ENCODE results near the gene TMEM213.
A peak's percentile ranks its signal among the peaks of the same experiment; 100 is the strongest.

TMEM213 gene

DNA sequence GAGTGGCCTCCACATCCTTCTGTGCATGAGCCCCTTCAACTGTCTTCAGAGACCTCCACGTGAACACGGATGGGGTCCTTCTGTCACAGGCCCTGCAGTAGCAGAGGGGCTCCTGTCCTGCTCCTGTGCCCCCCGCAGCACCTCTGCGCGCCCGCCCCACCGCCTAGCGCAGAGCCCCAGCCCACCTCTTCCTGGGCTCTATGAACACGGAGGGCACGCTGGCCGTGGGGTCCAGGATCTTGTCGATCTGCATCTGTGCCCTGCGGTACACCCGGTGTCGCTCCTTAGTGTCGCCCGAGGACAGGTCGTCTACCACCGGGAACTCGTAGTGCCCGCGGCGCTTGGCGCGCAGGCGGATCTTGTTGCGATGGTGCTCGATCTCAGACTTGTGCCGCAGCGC is 71.6 kb downstream of the TMEM213 start:
- TF ChIP-seq Cebpa-rat (IDR thresholded peaks at IDR 0.05), result no peak
- H3K27me3 ChIP-seq, result no peaks in the 10 kb centered on the region
- no peak overlapping the region for H3K4me3 ChIP-seq
- H3K4me1 ChIP-seq, result no peaks in the 10 kb centered on the region
- H3K9me3 ChIP-seq, result no peaks in the 10 kb centered on the region
- no peaks in the 10 kb centered on the region for H4K20me1 ChIP-seq
- H3K27ac ChIP-seq, result no peak overlapping the region
- no peak overlapping the region for H3K9ac ChIP-seq
- H3K36me3 ChIP-seq, result peaks cover 74% of the 10 kb centered on the region
- no peak overlapping the region for H3K4me2 ChIP-seq

DNA sequence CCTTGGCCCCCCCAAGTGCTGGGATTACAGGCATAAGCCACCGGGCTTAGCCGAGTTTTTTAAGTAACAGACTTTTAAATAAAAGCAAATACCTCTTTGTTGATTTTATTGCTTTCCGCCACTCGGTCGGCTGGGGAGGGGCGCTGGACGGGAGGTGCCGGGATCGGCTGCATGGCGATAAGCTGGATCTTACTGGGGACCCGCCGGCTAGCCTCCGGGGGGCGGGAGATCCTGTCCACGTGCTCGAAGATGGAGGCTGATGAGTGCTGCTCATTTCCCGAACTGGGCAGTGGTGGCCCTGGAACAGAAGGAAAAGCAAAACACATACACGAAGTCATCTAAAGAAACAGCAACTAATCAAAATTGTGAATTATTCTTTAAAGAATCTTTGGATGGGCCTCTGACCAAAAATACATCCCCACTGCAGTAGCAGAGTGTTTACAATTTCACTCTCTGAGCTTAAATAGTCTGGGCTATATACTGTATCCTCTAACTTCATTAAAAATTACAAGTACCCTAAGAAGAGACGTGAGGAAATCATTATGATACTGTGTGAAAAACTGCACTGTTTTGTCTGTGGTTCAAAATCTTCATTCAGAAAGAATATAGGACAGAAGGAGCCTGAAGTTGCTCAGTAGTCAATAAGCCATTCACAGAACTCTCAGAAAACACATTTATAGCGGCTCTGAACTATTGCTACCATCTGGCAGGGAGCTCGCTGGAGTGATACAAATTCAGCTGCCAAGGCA is 73.4 kb downstream of the TMEM213 start:
- no peaks in the 10 kb centered on the region for H4K20me1 ChIP-seq
- H3K4me1 ChIP-seq, result no peaks in the 10 kb centered on the region
- TF ChIP-seq Cebpa-rat (IDR thresholded peaks at IDR 0.05), result no peak
- no peak overlapping the region for H3K4me2 ChIP-seq
- no peaks in the 10 kb centered on the region for H3K9me3 ChIP-seq
- H3K27ac ChIP-seq, result no peak overlapping the region
- no peak overlapping the region for H3K9ac ChIP-seq
- H3K36me3 ChIP-seq, result peaks cover 69% of the 10 kb centered on the region
- no peak overlapping the region for H3K4me3 ChIP-seq
- H3K27me3 ChIP-seq, result no peaks in the 10 kb centered on the region

DNA sequence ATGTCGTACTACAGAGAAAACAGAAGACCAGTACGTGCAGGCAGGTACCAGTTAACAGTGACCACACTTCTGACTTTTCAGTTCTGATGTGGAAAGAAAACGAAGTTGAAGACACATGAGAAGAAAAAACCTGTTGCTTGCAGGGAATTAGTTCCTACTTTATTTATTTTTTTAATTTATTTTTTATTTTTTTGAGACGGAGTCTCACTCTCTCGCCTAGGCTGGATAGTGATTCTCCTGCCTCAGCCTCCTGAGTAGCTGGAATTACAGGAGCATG is 74.0 kb downstream of the TMEM213 start:
- Histone ChIP-seq H3K9ac (no peak overlapping the region), H3K4me3 (no peak overlapping the region), H4K20me1 (no peaks in the 10 kb centered on the region), H3K9me3 (no peaks in the 10 kb centered on the region), H3K4me2 (no peak overlapping the region), H3K27me3 (no peaks in the 10 kb centered on the region), H3K4me1 (no peaks in the 10 kb centered on the region), H3K36me3 (peaks cover 69% of the 10 kb centered on the region), H3K27ac (no peak overlapping the region)
- TF ChIP-seq Cebpa-rat (IDR thresholded peaks at IDR 0.05), result no peak

DNA sequence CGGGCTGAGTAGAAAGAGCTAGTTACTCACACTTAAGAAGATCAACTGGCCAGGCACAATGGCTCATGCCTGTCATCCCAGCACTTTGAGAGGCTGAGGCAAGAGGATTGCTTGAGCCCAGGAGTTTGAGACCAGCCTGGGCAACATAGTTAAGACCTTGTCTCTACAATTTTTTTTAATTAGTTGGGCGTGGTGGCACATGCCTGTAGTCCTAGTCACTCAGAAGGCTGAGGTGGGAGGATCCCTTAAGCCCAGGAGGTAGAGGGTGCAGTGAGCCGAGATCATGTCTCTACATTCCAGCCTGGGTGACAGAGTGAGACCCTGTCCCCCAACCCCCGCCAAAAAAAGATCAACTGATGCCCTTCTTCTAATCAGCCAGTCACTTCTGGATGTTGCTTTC is 74.8 kb downstream of the TMEM213 start:
- TF ChIP-seq Cebpa-rat (IDR thresholded peaks at IDR 0.05), result no peak
- Histone ChIP-seq H3K9me3 (no peaks in the 10 kb centered on the region), H3K27me3 (no peaks in the 10 kb centered on the region), H3K27ac (no peak overlapping the region), H3K4me1 (no peaks in the 10 kb centered on the region), H3K36me3 (peaks cover 63% of the 10 kb centered on the region), H3K9ac (no peak overlapping the region), H3K4me2 (no peak overlapping the region), H4K20me1 (no peaks in the 10 kb centered on the region), H3K4me3 (no peak overlapping the region)

DNA sequence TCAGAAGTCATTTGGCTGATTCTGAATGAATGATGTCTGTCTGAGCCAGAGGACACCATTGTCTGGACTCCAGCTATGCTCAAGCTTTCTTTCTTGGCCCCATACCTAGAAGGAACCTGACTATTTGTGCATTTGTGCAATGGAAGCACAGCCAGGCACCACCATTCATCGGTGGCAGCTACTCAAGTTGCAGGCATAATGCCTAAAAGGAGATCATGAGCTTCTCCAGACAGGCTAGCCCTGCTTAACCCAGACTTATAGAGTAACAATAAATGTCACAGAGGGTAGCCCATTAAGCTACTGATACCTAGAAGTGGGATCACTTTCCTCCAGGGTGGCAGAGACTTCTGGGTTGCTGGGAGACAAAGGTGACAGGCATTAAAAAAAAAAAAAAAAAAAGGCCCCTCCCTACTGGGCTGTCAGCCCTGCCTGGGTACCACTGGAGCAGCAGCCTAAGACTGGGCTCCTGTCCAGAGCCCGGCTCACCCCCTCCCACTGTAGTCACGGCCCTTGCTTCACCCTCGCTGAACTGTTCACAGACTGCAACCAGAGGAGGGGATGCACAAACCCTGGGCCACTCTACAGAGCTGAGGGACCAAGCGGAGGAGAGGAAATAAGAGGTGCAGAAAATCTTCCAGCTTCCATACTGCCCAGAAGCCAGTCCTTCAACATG is 75.6 kb downstream of the TMEM213 start:
- Histone ChIP-seq H4K20me1 (no peaks in the 10 kb centered on the region), H3K27ac (no peak overlapping the region), H3K4me2 (no peak overlapping the region), H3K4me3 (no peak overlapping the region), H3K27me3 (no peaks in the 10 kb centered on the region), H3K9ac (no peak overlapping the region), H3K4me1 (no peaks in the 10 kb centered on the region), H3K36me3 (peaks cover 55% of the 10 kb centered on the region), H3K9me3 (no peaks in the 10 kb centered on the region)
- no peak for TF ChIP-seq Cebpa-rat (IDR thresholded peaks at IDR 0.05)

DNA sequence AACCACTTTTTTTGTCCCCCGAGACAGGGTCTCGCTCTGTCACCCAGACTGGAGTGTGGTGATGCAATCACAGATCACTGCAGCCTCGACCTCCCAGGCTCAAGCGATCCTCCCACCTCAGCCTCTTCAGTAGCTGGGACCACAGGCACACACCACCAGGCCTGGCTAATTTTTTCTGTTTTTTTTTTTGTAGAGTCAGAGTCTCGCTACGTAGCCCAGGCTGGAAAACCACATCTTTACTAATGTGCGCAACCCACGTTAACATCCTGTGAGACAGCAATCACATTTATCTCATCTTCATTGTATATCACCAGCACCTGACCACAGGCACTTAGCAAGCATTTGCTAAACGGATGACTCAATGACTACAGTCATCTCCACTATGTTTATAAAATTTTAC is 78.0 kb downstream of the TMEM213 start:
- H3K4me2 ChIP-seq, result no peak overlapping the region
- peaks cover 53% of the 10 kb centered on the region for H3K36me3 ChIP-seq
- TF ChIP-seq Cebpa-rat (IDR thresholded peaks at IDR 0.05), result 0 out of 2 replicates have a peak, but pooled peaks have one; percentile 66
- no peaks in the 10 kb centered on the region for H3K27me3 ChIP-seq
- H3K27ac ChIP-seq, result no peak overlapping the region
- no peaks in the 10 kb centered on the region for H3K9me3 ChIP-seq
- H4K20me1 ChIP-seq, result no peaks in the 10 kb centered on the region
- no peak overlapping the region for H3K9ac ChIP-seq
- H3K4me3 ChIP-seq, result no peak overlapping the region
- H3K4me1 ChIP-seq, result no peaks in the 10 kb centered on the region

DNA sequence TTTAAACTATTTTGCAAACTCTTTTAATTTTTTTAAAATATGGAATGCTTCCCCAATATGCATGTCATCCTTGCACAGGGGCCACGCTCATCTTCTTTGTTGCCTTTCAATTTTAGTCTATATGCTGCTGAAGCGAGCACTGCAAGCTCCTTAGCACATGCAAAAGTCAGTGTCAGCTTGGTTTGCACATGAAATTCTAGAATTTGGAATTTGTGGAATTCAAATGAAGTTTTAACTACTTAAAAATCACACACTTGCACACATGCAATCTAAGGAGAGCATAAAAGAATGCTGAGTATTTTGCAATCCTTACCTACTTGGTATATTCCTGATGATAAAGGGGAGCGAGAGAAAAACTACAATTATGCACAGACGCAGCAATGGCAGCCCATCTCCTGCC is 78.5 kb downstream of the TMEM213 start:
- Histone ChIP-seq H3K27me3 (no peaks in the 10 kb centered on the region), H4K20me1 (no peaks in the 10 kb centered on the region), H3K4me2 (no peak overlapping the region), H3K4me1 (no peaks in the 10 kb centered on the region), H3K9ac (no peak overlapping the region), H3K9me3 (no peaks in the 10 kb centered on the region), H3K36me3 (peaks cover 53% of the 10 kb centered on the region), H3K27ac (no peak overlapping the region), H3K4me3 (no peak overlapping the region)
- no peak for TF ChIP-seq Cebpa-rat (IDR thresholded peaks at IDR 0.05)

DNA sequence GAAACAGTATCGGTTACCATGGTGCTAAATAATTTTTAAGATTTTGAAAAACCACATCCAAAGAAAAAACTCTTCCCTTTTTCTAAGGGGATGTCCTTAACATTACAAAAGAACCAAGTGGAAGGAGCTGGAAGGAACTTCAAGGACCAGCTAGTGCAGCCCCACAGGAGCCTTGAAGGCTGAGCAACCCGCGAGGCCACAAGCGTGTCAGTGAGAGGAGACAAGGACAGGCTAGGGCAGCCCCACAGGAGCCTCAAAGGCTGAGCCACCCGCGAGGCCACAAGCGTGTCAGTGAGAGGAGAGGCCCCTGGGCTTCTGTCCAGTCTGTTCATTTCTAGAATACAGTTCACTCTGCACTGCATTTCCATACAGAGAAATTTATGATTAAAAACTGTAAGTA is 80.3 kb downstream of the TMEM213 start:
- H3K4me2 ChIP-seq, result no peak overlapping the region
- TF ChIP-seq Cebpa-rat (IDR thresholded peaks at IDR 0.05), result no peak
- peaks cover 7% of the 10 kb centered on the region; the same call in 1 of the 2 replicates for H3K4me1 ChIP-seq
- H3K9me3 ChIP-seq, result no peaks in the 10 kb centered on the region
- no peak overlapping the region for H3K9ac ChIP-seq
- no peak overlapping the region for H3K27ac ChIP-seq
- peaks cover 57% of the 10 kb centered on the region for H3K36me3 ChIP-seq
- H3K27me3 ChIP-seq, result no peaks in the 10 kb centered on the region
- no peaks in the 10 kb centered on the region for H4K20me1 ChIP-seq
- no peak overlapping the region for H3K4me3 ChIP-seq

DNA sequence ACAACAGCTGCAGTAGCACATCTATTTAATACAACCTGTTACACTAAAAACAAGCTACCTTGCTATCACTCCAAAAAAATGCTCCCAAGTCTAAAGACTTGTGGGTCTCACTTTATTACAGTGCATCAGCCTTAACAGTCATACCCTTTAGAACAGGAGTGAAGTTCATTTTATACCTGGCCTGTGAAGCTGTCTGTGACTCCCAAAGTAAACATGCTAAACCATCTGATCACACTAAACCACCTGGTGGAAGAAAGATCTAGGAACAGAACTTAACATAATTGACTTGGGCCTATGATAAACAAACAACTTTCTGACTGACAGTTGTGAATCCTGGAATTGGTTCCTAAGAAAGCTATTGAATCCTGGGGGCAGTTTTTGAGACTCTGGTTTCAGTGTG is 81.1 kb downstream of the TMEM213 start:
- TF ChIP-seq Cebpa-rat (IDR thresholded peaks at IDR 0.05), result no peak
- peaks cover 58% of the 10 kb centered on the region for H3K36me3 ChIP-seq

DNA sequence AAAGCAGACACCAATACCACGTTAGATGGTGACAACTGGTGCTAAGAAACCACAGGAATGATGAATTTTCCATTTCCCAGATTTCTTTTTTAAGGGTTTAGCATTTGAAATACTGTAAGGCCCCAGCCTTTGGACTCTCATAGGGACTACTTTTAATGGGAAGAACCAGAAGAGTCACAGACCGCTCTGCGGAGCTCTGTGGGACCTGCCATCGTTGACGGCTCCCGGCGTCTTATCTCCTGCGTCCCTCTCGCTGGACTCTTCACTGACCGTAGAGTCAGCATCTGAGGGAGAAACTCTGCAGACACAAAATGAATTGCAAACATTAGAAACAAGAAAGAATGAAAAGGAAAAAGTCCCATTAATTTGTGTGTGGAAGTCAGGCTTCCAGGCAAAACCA is 81.6 kb downstream of the TMEM213 start:
- H3K27ac ChIP-seq, result no peak overlapping the region

More for the DNA sequence above, 81.1 kb downstream of the TMEM213 start:
- no peak overlapping the region for H3K4me2 ChIP-seq
- no peak overlapping the region for H3K4me3 ChIP-seq
- peaks cover 7% of the 10 kb centered on the region; the same call in 1 of the 2 replicates for H3K4me1 ChIP-seq
- no peaks in the 10 kb centered on the region for H4K20me1 ChIP-seq
- no peaks in the 10 kb centered on the region for H3K9me3 ChIP-seq
- H3K27ac ChIP-seq, result no peak overlapping the region
- H3K9ac ChIP-seq, result no peak overlapping the region
- no peaks in the 10 kb centered on the region for H3K27me3 ChIP-seq

More for the DNA sequence above, 81.6 kb downstream of the TMEM213 start:
- Histone ChIP-seq H3K9me3 (no peaks in the 10 kb centered on the region), H3K4me2 (no peak overlapping the region), H3K4me1 (peaks cover 7% of the 10 kb centered on the region; the same call in 1 of the 2 replicates), H3K27me3 (no peaks in the 10 kb centered on the region), H3K9ac (no peak overlapping the region), H3K36me3 (peaks cover 57% of the 10 kb centered on the region), H4K20me1 (no peaks in the 10 kb centered on the region), H3K4me3 (no peak overlapping the region)
- TF ChIP-seq Cebpa-rat (IDR thresholded peaks at IDR 0.05), result no peak

Measured in BLaER1 (cell line).